DMS153 treated with DMSO at 0.1 percent for 48 hours (cell line): ENCODE measurements around the gene UNC13C.

Source experiments
- DNase-seq: peaks from one replicate; lab custom pipeline; 2025; ENCODE audit not compliant: unreplicated experiment; lab: John Stamatoyannopoulos, UW

The UNC13C gene

DNA sequence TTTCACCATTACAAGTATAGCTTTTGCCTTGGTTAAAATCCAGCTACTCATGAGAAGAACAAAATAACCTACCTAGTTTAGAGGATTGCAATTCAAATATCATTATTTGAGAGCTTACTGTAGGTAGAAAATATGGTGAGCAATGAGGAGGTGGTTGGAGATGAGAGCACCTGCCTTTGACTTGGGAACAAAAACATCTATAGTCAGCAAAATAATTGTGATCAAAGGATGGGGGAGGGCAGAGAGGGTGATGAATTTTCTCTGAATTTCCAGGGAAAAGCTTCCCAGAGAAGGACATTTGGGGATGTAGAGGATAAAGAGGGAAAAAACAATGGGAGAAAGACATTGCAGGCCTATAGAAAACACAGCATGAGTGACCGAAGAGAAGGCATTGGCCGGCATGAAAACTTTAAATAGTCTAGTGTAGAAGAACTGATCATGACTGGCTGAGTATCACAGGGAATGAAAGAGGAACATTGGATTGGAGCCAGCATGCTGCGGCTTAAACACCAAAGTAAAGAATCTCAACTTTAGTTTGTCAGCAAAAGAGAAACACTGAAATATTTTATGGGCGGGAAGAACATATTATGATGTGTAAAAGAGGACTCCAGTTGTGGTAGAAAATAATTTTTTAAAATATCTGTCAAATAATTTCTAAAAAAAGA is 581.3 kb downstream of the UNC13C start:
- no peak for DNase-seq

DNA sequence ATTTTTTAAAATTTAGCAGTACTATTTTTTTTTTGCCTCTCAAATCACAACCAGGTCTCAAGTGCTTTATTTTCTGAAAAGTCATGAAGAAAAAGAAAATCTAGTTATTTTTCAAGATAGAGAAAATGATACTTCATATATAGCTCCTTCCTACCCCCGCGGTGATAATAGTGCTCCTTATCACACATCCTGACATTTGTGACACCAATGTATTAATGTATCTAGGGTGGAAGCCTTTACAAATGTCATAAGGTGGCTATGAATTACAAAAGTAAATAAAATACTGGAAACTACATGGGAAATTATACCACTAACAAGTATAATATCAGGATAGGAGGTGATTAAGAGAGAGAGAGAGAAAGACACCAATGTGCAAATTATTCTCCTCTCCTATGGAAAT is 582.2 kb downstream of the UNC13C start:
- DNase-seq = no peak

DNA sequence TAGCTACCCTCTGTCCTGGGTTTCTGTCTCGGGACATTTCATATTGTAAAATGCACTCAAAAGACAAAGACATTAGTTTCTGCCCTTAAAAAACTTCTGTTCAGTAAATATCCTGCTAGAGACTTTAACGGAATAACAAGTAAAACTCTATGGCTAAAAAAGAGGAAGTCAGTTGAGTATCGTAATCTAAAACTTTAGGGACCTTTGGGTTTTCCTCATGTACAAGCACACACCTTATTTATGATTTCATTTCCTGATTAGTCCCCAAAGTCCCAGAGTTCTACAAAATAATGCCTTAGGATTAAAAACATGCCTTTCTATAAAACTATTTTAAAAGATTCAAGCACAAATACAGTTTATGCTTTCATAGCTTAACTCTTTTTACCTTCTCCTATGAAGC is 585.9 kb downstream of the UNC13C start:
- DNase-seq = no peak

DNA sequence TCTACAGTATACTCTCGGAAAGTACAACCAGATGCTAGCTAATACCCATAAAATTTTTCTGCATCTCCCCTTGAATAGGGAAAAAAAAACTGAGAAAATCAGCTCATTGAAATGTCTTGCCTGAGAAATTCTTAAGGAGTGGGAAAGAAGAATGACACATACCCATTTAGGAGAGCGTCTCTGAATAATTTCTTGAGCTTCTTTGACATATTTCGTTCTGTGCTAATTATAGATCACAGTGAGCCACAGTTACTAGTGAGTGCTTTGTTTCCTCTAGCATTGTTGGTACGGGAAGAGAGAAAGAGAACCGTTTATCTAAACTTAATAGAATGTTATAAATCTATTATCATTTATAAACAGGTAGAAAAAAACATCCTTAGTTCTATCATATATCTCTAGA is 588.4 kb downstream of the UNC13C start:
- no peak for DNase-seq

DNA sequence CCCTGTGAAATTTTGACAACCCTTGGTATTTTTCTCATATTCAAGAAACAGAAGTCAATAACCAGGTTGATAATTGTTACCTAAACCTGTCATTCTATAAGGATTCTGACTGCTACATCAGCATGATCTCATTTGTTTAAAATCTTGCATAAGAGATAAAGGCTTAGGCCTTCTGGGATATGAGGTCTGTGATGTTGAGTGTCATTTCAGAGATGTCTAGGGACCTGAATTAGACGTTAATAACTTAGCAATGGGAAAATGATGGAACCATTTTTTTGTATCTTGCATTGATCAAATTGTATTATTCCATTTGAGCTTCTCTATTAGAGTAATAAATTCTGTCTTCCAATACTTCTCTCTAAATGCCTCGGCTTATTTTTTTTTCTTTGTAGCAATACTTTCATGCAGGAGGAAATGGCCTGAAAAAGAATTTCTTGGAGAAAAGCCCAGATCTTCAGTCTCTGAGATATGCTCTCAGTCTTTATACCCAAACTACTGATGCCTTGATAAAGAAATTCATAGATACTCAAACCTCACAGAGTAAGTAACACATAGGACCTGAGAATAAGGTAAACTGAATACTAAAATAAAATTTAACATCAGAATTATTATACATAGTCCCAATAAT is 589.3 kb downstream of the UNC13C start:
- DNase-seq = no peak

DNA sequence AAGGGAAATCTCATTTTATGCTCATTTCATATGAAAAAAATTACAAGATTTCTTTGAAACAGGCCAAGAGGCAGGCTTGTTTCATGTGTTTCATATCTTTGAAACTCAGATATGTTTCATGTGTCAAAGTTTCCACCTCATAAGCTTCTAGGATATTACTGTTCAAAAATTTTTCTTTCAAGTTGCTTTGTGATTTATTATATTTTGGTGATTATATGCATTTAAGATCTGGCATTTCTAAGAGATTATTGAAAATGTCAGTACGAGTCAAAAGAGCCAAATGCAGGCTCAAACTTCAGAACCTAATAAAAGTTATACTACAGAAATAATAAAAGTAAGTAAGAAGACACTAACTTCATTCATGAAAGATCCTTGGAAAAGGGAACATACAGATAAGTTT is 590.1 kb downstream of the UNC13C start:
- no peak for DNase-seq

DNA sequence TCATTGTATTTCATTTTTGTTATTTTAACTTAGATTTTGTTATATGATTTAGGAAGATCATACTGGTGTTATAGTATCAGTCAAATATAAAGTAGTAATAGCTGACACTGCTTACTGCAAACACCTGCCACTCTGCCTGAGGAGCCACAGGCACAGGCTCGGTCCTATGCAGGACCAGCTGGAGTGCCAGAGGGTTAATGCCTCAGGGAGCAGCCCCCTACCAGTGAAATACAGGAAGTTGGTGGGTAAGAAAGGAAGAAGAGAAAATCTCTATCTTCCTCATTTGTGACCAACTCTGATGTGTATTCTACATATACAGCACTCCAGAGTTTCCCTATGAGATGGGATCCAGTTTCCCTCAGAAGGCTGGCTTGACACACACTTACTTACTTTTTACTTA is 593.3 kb downstream of the UNC13C start:
- no peak for DNase-seq

DNA sequence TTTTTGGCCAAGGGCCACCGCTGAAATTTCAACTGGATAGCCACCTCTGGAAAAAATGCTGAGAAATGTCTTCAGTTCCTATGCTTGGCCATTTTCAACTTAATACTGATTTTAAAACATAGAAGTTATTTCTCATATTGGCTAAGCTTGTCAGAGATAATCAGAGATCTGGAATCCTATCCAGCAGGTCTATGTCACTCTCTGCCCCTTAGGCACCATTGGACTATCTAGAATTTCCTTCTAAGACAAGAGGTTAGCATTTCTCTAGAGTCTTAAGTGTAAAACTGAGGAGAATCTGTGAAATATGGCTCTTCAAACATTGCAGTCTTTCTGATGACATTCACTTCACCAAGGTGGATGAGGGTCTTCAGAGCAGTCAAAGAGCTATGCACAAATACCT is 597.3 kb downstream of the UNC13C start:
- DNase-seq = no peak

DNA sequence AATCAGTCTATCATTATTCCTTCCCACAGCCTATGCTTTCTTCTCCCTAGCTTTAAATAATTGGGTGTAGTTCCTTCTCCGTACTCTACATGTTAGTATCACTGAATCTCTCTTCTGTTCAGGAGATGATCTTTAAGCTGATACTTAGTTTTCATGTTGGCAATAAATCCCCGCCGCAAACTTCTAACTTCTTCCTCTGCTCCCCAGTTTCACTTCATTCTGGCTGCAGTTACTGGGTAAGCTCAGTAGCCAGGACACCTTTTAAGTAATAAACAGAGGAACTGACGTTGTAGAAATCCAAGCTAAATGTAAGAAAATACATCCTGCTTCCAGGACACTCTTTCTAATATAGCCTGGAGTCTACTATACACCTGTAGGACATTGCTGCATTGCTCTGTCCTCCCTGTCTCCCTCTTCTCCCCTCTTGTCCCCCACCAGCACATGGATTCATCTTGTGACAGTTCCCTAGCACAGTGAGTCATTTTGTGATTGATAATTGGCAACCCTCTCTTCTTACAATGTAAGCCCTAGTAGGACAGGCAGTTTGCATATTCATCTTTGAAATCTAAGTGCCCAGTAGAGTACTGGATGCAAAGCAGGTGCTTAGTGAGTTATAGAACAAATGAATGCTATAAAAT is 598.2 kb downstream of the UNC13C start:
- no peak for DNase-seq

DNA sequence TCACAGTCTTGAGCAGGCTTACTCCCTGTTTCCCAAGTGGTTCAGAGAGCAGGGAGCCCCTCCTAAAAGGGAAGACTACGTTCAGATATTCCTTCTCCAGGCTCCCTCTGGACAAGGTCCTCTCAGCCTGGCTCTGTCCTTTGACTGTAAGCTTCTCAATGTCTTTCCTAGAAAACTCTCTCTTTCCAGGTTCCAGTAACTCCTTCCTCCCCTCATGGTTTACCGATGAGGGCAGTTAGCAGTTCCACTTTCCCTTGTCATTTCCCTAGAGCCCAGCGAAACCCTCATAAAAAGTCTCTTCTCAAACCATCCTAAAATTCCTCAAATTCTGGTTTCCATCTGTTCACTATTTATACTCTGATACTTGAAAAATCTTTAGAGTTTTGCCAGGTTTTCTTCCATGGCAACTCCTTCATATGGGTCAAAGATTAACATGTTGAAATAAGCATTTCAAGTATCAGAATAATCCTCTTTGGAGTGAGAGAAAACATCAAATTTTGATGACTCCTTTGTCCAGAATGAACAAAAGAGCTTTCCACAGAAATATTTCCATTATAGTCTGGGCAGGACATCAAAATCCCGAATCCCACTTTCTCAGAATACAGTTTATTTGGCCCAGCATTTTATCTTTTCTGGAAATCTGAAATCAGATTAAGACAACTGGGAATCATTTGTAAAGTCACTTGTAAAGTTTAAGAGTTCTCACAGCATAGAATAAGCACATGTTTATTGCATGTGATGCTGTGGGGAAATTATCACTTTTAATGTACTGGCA is 599.4 kb downstream of the UNC13C start:
- DNase-seq = no peak

DNA sequence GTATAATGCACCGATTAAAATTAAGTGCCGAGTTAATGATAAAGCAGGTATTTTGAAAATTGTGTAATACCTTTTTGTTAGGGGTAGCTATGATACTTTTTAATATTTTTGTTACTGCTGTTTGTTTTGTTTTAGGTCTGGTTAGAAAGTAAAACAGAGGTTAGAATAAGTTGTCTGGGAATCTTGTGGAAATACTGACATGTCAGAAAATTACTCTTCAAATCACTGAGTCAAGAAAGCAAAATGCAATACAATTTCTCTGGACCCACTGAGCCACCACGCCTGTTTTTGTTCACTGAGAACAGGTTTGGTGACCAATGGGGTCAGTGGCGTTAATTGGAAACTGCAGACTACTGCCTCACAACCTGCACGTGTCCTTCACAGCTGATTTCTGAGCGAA is 601.6 kb downstream of the UNC13C start:
- no peak for DNase-seq

DNA sequence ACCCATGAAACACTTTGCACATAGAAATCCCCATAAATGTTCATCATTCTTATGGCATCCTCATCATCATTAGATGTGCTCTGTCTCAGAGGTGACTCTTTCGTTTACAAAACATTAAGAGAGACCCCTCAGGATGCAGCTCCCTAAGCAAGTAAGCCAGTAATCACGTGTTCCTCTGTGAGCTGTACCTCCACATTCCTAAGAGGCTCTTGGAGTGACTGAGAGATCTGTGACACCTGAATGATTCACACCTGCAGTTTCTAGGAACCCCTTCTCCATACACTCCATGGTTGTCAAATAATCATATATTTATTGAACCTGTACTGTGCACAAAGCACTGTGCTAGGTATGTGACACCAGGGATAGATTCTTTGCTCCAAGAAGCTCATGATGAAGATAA is 602.4 kb downstream of the UNC13C start:
- no peak for DNase-seq

DNA sequence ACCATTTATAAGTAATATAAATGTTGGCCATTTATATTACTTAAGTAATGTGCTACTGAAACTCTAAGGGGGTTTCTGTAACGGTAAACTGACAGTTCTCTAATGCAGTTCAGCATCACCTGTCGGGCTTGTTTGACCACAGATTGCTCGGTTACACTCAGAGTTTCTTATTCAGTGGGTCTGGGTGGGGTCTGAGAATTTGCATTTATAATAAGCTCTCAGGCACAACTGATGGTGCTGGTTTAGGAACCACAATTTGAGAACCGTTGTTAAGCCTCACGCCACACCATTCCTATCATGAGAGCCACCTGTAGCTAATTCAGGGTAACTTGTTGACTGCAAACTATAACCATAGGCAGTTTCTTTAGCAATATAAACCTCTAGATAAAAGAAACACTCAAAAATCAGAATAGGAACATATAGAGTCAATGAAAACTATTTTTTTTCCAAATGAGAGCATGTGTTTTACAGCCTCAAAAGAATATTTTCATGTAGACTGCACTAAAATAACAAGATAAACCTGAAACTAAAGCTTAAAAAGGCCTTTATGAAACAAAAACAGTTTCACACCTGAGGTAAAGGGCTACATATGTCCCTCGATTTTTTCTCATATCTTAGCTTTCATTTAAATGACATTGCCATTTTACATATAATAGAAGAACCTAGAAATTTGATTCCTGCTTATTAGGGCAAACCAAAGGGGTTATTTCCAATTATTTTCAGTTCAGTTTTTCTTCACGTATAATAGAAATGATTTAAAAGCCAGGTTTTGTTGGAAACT is 604.8 kb downstream of the UNC13C start:
- DNase-seq = no peak

DNA sequence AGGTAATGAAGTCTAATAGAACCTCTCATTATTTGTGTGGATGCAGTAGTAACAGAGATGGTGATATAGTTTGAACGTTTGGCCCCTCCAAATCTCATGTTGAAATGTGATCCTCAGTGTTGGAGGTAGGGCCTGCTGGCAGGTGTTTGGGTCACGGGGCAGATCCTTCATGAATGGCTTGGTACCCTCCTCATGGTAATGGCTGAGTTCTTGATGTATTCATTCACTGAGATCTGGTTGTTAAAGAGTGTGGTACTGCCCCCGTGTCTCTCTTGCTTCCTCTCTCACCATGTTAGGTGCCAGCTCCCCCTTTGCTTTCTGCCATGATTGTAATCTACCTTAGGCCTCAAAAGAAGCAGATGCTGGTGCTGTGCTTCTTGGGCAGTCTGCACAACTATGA is 606.8 kb downstream of the UNC13C start:
- DNase-seq = no peak

DNA sequence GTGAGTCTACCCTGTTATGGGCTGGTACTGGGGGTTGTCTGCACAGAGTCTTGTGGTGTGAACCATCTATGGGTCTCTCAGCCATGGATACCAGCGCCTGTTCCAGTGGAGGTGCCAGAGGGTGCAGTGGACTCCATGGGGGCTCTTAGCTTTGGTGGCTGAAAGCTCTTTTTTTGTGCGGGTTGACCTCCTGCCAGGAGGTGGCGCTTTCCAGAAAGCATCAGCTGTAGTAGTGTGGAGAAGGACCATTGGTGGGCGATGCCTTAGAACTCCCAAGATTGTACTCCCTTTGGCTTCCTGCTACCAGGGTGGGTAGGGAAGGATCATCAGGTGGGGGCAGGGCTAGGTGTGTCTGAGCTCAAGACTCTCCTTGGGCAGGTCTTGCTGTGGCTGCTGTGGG is 615.9 kb downstream of the UNC13C start:
- no peak for DNase-seq

DNA sequence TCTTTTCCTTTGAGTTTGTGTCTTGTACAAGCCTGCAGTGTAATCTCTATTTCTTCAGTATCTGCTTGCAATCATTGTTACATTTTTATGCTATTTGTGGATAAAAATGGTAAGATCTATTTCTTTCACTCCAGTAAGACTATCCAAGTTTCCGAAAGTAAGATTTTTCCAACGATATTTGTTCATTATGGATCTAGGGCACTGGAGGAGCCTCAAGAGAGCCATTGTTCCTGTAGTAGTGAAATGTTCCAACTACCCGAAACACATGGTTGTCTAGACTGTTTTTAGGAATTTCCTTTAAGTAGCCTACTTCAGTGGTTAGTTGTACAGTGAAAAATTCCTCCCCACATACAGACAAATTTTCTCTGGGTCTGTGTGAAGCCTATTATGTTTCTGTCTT is 621.1 kb downstream of the UNC13C start:
- no peak for DNase-seq

DNA sequence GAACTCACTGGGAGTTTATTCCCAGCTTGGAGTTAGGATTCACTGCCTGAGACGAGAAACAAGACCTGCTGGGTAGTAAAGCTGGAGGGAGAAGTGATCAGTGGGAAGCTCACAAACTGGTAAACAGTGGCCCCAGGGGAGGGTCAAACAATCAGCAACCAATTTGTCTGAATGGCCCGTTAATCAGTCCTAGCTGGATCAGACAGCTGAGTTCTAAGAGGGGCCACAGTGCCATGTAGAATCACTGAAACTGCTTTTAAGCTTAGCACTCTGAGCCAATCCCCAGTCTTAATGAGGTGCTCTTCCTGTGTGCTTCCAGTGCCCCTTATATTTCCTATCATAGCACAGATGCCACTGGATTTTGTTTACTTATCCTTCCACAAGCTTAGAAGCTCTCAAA is 626.8 kb downstream of the UNC13C start:
- no peak for DNase-seq

DNA sequence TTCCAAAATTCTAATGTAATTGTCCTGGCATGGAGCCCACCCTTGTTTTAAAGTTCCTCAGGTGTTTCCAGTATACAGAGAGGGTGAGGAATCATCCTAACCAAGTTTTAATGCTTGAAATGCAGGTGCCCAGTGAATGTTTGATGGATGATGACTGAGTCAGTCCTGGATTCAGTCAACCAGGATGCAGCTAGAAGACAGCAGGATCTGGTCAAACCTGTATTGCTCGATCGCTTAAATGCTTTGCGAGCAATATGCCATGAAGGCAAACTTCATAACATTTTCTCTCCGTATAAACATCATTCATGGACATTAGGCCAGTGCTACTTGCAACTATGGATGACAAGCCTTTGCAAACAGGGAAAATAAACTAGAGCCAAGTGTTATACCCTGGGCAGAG is 627.3 kb downstream of the UNC13C start:
- DNase-seq = no peak

DNA sequence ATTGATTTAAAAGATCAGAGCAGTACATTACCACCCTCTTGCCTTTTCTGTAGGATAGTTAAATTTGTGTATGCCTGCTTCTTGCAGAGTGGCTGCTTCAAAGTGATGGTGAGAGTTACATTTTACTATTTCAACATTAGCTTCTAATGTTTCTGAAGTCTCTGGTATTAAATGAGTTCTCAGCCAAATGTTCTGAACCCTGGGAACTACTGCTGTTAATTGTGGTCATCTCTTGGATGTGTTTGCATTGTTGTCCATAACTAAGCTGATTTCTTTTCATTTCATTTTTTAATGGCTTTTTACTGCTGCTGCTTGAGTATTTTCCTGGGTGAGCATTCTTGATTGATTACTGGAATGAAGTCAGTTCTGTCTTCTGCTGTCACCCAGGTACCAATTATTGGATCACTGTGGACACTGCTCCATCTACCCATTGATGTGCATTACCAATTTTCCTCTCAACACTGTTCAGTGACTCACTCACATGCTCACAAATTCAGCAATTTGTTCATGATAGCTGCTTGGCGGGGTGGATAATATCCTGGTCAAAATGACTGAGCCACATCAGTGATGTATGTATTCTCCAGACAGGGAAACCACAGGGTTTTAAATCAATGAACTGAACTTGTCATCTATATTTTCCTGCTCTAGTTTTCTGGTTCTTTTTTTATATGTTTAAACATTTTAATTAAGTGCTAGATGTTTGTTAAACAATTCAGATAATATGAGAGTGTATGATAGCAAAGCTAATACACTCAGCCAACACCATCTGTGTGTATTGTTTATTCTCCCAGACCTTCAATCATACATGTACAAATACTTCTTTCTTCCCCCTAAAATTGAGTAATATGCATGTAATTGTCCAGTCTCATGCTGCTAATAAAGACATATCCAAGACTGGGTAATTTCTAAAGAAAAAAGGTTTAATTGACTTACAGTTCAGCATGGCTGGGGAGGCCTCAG is 630.9 kb downstream of the UNC13C start:
- no peak for DNase-seq

DNA sequence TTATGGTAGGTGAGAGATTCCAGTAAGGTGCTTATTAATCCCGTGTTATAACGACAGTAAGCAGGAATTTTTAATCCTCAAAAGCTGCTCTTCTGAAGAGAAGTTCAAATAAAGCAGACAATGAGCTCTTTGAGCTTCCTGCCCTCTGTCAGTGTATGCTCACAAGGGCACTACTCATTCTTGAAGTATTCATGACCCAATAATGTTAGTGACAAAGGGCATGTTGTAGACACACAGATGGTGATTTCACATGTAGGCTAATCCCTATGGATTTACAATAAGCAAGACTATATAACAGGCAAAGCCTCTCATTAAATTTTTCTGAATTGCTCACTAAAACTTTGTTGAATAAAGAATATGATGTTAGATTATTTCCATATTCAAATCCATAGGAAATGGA is 639.9 kb downstream of the UNC13C start:
- DNase-seq = no peak
